ENCODE data around the gene MOB1A.

The MOB1A gene

GRCh38 chr2:74138600-74139323, 39.9 kb downstream of the MOB1A start:
- H3K9ac ChIP-seq, result no peak overlapping the region
- H3K27me3 ChIP-seq (ENCODE audit: insufficient read depth, low read depth), result no peaks in the 10 kb centered on the region
- no peak overlapping the region for H3K4me3 ChIP-seq (IDR thresholded peaks at IDR 0.05; ENCODE audit: insufficient read depth, low read depth, low read length)
- no peaks in the 10 kb centered on the region for H4K20me1 ChIP-seq (ENCODE audit: insufficient read depth)
- H3K79me2 ChIP-seq (ENCODE audit: insufficient read depth, low read depth), result no peaks in the 10 kb centered on the region
- no peak overlapping the region for H3K4me2 ChIP-seq
- H3K36me3 ChIP-seq (ENCODE audit: insufficient read depth), result peaks cover 4% of the 10 kb centered on the region; the same call in 1 of the 2 replicates
- no peak for TF ChIP-seq CTCF (conservative IDR thresholded peaks at IDR 0.05; ENCODE audit: low read depth, low read length)
- H2AFZ ChIP-seq (ENCODE audit: low read depth), result no peak overlapping the region
- H3K4me1 ChIP-seq (ENCODE audit: low read depth, poor library complexity, severe bottlenecking), result no peaks in the 10 kb centered on the region
- H3K27ac ChIP-seq, result no peak overlapping the region

- no peak overlapping the region for H3K4me2 ChIP-seq
- no peak for TF ChIP-seq CTCF (conservative IDR thresholded peaks at IDR 0.05; ENCODE audit: low read depth, low read length)
Measured at GRCh38 chr2:74137651-74138599, 40.8 kb downstream of the MOB1A start.

GRCh38 chr2:74131901-74132300, 46.8 kb downstream of the MOB1A start:
- Histone ChIP-seq H3K4me1 (ENCODE audit: low read depth, poor library complexity, severe bottlenecking) (no peaks in the 10 kb centered on the region), H3K27me3 (ENCODE audit: insufficient read depth, low read depth) (no peaks in the 10 kb centered on the region), H2AFZ (ENCODE audit: low read depth) (no peak overlapping the region), H3K9ac (no peak overlapping the region), H4K20me1 (ENCODE audit: insufficient read depth) (no peaks in the 10 kb centered on the region), H3K4me3 (IDR thresholded peaks at IDR 0.05; ENCODE audit: insufficient read depth, low read depth, low read length) (no peak overlapping the region), H3K79me2 (ENCODE audit: insufficient read depth, low read depth) (no peaks in the 10 kb centered on the region), H3K4me2 (no peak overlapping the region), H3K36me3 (ENCODE audit: insufficient read depth) (0 out of 2 replicates have a peak, but pooled peaks cover 4% of the 10 kb centered on the region), H3K27ac (no peak overlapping the region)
- TF ChIP-seq CTCF (conservative IDR thresholded peaks at IDR 0.05; ENCODE audit: low read depth, low read length), result no peak

More at GRCh38 chr2:74137651-74138599, 40.8 kb downstream of the MOB1A start:
- no peaks in the 10 kb centered on the region for H4K20me1 ChIP-seq (ENCODE audit: insufficient read depth)
- H2AFZ ChIP-seq (ENCODE audit: low read depth), result no peak overlapping the region
- no peaks in the 10 kb centered on the region for H3K27me3 ChIP-seq (ENCODE audit: insufficient read depth, low read depth)
- no peak overlapping the region for H3K4me3 ChIP-seq (IDR thresholded peaks at IDR 0.05; ENCODE audit: insufficient read depth, low read depth, low read length)
- H3K9ac ChIP-seq, result no peak overlapping the region
- H3K79me2 ChIP-seq (ENCODE audit: insufficient read depth, low read depth), result no peaks in the 10 kb centered on the region
- H3K27ac ChIP-seq, result no peak overlapping the region
- no peaks in the 10 kb centered on the region for H3K4me1 ChIP-seq (ENCODE audit: low read depth, poor library complexity, severe bottlenecking)
- H3K36me3 ChIP-seq (ENCODE audit: insufficient read depth), result peaks cover 4% of the 10 kb centered on the region; the same call in 1 of the 2 replicates

- no peak overlapping the region for H2AFZ ChIP-seq (ENCODE audit: low read depth)
- H3K9ac ChIP-seq, result no peak overlapping the region
Measured at GRCh38 chr2:74130211-74130995, 48.3 kb downstream of the MOB1A start.

More at GRCh38 chr2:74130211-74130995, 48.3 kb downstream of the MOB1A start:
- Histone ChIP-seq H4K20me1 (ENCODE audit: insufficient read depth) (no peaks in the 10 kb centered on the region), H3K27ac (no peak overlapping the region), H3K27me3 (ENCODE audit: insufficient read depth, low read depth) (no peaks in the 10 kb centered on the region), H3K4me2 (no peak overlapping the region), H3K79me2 (ENCODE audit: insufficient read depth, low read depth) (no peaks in the 10 kb centered on the region), H3K4me3 (IDR thresholded peaks at IDR 0.05; ENCODE audit: insufficient read depth, low read depth, low read length) (no peak overlapping the region), H3K4me1 (ENCODE audit: low read depth, poor library complexity, severe bottlenecking) (no peaks in the 10 kb centered on the region), H3K36me3 (ENCODE audit: insufficient read depth) (0 out of 2 replicates have a peak, but pooled peaks cover 4% of the 10 kb centered on the region)
- TF ChIP-seq CTCF (conservative IDR thresholded peaks at IDR 0.05; ENCODE audit: low read depth, low read length), result no peak

Data from KMS-11 (cell line).